22Rv1 (cell line): ENCODE results near the gene KRT33B.

Source experiments
- H3K27ac ChIP-seq: fragments of 450-650 bp; 2 replicates; pipeline ENCODE4 v1.5.1; 2017
- CTCF ChIP-seq: fragments of 450-650 bp; IDR thresholded peaks from 2 replicates; pipeline ENCODE4 v1.5.1; 2017; ENCODE audit warnings: mild to moderate bottlenecking
- ZFX ChIP-seq: fragments of 450-650 bp; IDR thresholded peaks from 2 replicates; pipeline ENCODE4 v1.6.1; 2017; ENCODE audit warnings: antibody characterized with exemption, borderline replicate concordance

The KRT33B gene

GRCh38 chr17:41413982-41414381 is 44.4 kb upstream of the KRT33B start:
- H3K27ac ChIP-seq, result no peak overlapping the region
- no peak for TF ChIP-seq CTCF
- no peak for TF ChIP-seq ZFX

DNA sequence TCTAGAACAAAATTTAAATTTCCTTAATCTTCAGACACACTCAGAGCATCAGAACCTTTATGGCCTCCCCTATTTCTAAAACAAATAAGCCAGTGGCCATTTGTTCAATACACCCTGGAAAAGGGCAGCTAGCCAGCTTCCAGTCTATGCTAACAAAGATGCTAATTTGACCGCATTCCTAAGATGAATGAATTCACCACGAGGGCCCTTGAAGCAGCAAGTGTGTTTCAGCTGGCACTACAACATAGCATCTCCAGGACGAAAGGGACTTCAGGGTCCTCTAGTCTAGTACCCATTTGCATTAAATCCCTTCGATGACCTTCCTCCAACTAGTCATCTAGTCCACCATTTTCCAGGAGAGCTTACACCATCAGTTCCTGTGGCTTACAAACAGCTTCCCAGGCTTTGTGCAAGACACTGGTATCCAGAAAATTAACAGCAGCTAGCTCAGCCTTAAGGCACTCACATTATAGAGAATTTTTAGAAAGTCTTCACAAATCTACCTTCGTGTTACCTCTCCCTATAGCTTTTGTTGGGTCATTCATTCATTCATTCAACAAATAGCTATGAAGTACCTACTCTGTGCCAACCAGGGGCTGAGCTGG is 43.8 kb upstream of the KRT33B start:
- no peak overlapping the region for H3K27ac ChIP-seq
- TF ChIP-seq ZFX (no peak), CTCF (no peak)

- TF ChIP-seq CTCF (no peak), ZFX (no peak)
- no peak overlapping the region for H3K27ac ChIP-seq
Measured at GRCh38 chr17:41411072-41411840, 41.6 kb upstream of the KRT33B start.

GRCh38 chr17:41407226-41407625 is 37.6 kb upstream of the KRT33B start:
- H3K27ac ChIP-seq, result no peak overlapping the region
- TF ChIP-seq ZFX, result no peak
- TF ChIP-seq CTCF, result no peak

DNA sequence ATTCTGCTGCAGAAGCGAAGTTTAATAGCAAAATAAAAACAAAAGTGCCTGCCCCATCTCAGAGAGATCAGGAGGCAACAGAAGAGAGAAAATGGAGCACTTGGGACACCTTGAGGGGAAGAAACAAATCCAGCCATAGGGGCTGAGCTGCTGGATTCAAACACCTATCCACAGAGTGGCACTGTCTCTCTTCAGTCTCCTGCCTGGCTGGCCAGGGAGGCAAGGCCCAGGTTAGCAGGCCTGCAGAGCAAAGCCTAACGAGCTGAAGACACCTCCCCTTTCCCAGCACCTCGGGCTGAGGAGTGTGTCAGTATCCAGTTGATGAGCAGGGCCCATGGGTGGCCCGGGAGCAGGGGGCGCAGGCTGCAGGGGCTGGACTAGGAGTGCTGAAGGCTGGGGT is 36.6 kb upstream of the KRT33B start:
- TF ChIP-seq CTCF (no peak), ZFX (no peak)
- no peak overlapping the region for H3K27ac ChIP-seq

DNA sequence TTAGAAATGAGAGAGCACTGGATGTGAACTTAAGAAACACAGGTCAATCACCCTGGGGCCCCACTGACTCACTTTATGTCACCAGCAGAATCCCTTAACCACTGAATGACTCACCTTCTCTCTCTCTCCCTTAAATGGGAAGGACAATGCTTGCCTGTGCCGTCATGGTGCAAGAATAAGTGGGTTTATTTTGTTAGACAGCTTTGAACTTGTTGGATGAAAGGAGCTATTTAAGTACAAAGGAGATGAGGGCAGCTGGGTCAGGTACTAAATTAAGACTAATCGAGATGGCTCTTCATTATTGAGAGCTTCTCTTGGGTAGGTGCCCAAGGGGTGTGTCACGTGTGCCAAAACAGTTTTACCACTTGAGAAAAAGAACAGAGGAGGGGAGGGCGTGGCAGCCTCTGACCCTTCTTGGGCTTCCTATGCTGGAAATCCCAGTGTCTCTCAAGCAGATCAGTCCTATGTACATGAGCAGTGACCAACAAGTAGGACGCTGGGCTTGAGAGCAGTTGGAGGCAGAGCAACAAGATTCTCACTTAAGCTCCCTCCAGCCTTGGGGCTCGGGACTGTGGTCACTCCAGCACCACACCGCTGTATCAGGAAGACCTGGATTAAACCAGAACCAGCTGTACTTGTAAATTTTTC is 34.5 kb upstream of the KRT33B start:
- TF ChIP-seq CTCF, result no peak
- TF ChIP-seq ZFX, result no peak

DNA sequence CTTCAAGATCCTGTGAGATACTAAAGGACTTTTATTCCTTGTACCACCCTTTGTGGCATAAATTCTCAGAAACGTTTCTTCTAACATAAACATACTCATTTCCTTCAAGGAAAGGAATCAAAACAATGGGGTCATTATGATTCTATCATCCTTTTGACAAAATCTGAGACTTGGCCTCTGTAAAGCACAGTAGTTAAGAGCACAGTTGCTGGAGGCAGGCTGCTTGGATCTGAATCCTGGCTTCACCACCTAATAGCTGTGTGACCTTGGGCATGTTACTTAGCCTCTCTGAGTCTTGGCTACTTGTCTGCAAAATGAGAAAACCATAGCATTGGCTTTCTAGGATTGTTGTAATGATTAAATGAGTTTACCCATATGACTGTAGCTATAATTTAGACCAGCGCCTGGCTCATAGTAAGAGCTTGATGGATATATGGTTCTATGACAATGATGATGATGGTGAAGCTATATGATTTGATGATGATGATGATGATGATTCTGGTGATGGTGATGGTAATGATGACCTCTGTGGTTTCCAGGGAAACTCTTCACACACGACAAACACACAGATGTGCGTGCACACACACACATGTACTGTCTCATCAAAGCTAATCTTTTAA is 33.9 kb upstream of the KRT33B start:
- no peak overlapping the region for H3K27ac ChIP-seq
- TF ChIP-seq CTCF (no peak), ZFX (no peak)

More for the DNA sequence above, 34.5 kb upstream of the KRT33B start:
- no peak overlapping the region for H3K27ac ChIP-seq
